ENCODE results near the gene CDK18. TPM values are rescaled to one million over a fixed set of nuclear protein-coding genes. Genes with fewer than 3 reads are reported as not detected.
A peak's percentile ranks its signal among the peaks of the same experiment; 100 is the strongest.

CDK18 gene
- total and polyA plus RNA-seq, 2 of the 8 experiments (the other 6 are each of a cell fraction or from before 2014, with no cell fraction given) = 31.2 to 44.0 TPM

DNA sequence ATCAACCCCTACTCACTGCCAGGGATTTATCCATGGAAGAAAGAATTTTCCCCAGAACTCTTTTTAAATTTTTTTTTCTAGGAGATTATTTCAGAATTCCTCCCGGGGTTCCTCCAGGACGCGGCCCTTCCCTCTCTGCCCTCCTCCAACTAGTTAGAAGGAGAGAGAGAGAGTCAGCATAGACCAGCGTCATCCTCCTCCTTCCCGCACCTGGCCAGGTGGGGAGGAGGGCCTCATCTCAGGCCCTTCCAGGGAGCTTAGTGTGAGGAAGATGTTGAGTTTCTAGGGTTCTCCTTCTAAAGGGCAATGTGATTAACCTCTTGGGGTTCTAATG, 63.6 kb downstream of the CDK18 start:
- Histone ChIP-seq H3K14ac (ENCODE audit: insufficient read length) (no peak overlapping the region), H2BK5ac (ENCODE audit: low read depth, low read length) (no peak overlapping the region), H3K79me2 (ENCODE audit: control insufficient read depth in 1 of 2, insufficient read depth in 2 of 2, low read length in 2 of 2) (no peaks in the 10 kb centered on the region), H2BK12ac (ENCODE audit: low read depth, low read length) (no peak overlapping the region), H2BK20ac (ENCODE audit: low read length) (no peak overlapping the region), H2AK5ac (ENCODE audit: low read depth, low read length) (no peak overlapping the region), H4K91ac (replicated peaks; ENCODE audit: insufficient read length, low read length) (no peak overlapping the region), H2BK15ac (ENCODE audit: low read length) (no peak overlapping the region), H3K4me3 (ENCODE audit: extremely low read depth in 1 of 4, insufficient read depth in 2 of 4, low read depth in 3 of 4, low read length in 4 of 4) (peak overlapping the region in 1 of 4 experiments; percentile 67; a peak in 2 of 8 replicates), H3K4ac (replicated peaks; ENCODE audit: insufficient read length, low read depth, low read length) (no peak overlapping the region), H4K8ac (ENCODE audit: extremely low read depth, insufficient read depth, low read length) (no peak overlapping the region), H3K18ac (ENCODE audit: extremely low read depth, low read length) (no peak overlapping the region), H2AFZ (ENCODE audit: low read length) (no peak overlapping the region), H3K23ac (ENCODE audit: insufficient read length) (no peak overlapping the region), H3K36me3 (ENCODE audit: control insufficient read depth in 2 of 4, insufficient read depth in 4 of 4, low read length in 3 of 4) (no peaks in the 10 kb centered on the region), H4K20me1 (replicated peaks in 1 of 2; ENCODE audit: control insufficient read depth in 1 of 2, insufficient read depth in 2 of 2, low read length in 2 of 2) (no peaks in the 10 kb centered on the region), H3K4me2 (ENCODE audit: insufficient read depth in 1 of 2, low read depth in 2 of 2, low read length in 2 of 2) (peak overlapping the region; percentile 40 to 100), H3K9ac (replicated peaks in 1 of 4; ENCODE audit: extremely low read depth in 1 of 4, low read depth in 3 of 4, low read length in 3 of 4) (no peak overlapping the region), H3K27me3 (replicated peaks in 1 of 4; ENCODE audit: control insufficient read depth in 3 of 4, extremely low read depth in 1 of 4, insufficient read depth in 3 of 4, low read length in 3 of 4) (peaks cover 20 to 41% (median 38%) of the 10 kb centered on the region in 4 experiments), H3K79me1 (ENCODE audit: low read depth, low read length) (no peaks in the 10 kb centered on the region), H4K5ac (ENCODE audit: insufficient read length, low read depth, low read length) (no peak overlapping the region), H3K27ac (ENCODE audit: low read depth, low read length) (no peak overlapping the region), H3K9me3 (ENCODE audit: insufficient read depth in 2 of 2, low read depth in 1 of 2, low read length in 1 of 2) (no peaks in the 10 kb centered on the region), H3K23me2 (ENCODE audit: low read depth, low read length) (peaks cover 4% of the 10 kb centered on the region; the same call in 1 of the 2 replicates), H3K56ac (replicated peaks; ENCODE audit: insufficient read length, low read depth, low read length) (no peak overlapping the region), H2BK120ac (replicated peaks; ENCODE audit: low read depth, low read length) (no peak overlapping the region), H3K4me1 (replicated peaks in 1 of 4; ENCODE audit: control insufficient read depth in 3 of 4, insufficient read depth in 4 of 4, low read length in 3 of 4) (peaks cover 1 to 15% (median 6%) of the 10 kb centered on the region in 4 experiments)
- DNase-seq (ENCODE audit: low read depth in 1 of 2, low spot score in 2 of 2) (no peak), FAIRE-seq (no peak)
- CTCF ChIA-PET (ENCODE audit: partially characterized antibody) = interaction anchor here (1.6 to 4.8 kb wide), 5 partner anchors 20 to 83 kb away, joined by 5 to 27 read pairs (median 6); no protein-coding TSS in a partner anchor
- no CpG with 5 or more reads among the region's 5 CpGs for WGBS, 2 experiments (ENCODE audit: extremely low coverage in 1 of 2, insufficient coverage in 1 of 2, insufficient read length in 1 of 2, insufficient replicate concordance in 2 of 2, low coverage in 1 of 2, low lambda C conversion rate in 2 of 2, missing lambda C conversion rate in 1 of 2)
- POLR2A ChIA-PET (ENCODE audit: partially characterized antibody) = no interaction called here
- no peak for TF ChIP-seq BCL11A (IDR thresholded peaks at IDR 0.05; ENCODE audit: low read depth in 2 of 2, low read length in 2 of 2)
- no peak for TF ChIP-seq RNF2 (IDR thresholded peaks at IDR 0.05; ENCODE audit: borderline replicate concordance, low read depth, low read length, missing control alignments, poor library complexity, severe bottlenecking)
- no peak for TF ChIP-seq HDAC6 (IDR thresholded peaks at IDR 0.05; ENCODE audit: low read depth, low read length)
- no peak for TF ChIP-seq BACH1 (IDR thresholded peaks at IDR 0.05; ENCODE audit: low read length)
- TF ChIP-seq SUZ12 (IDR thresholded peaks at IDR 0.05; ENCODE audit: low read length) = no peak
- no peak for TF ChIP-seq MAFK (IDR thresholded peaks at IDR 0.05; ENCODE audit: low read depth, low read length)
- no peak for TF ChIP-seq YY1 (IDR thresholded peaks at IDR 0.05; ENCODE audit: low read depth, low read length)
- no peak for TF ChIP-seq CBX8 (IDR thresholded peaks at IDR 0.05; ENCODE audit: borderline replicate concordance, low read depth, low read length)
- no peak for TF ChIP-seq KDM4A (IDR thresholded peaks at IDR 0.05; ENCODE audit: low read depth, low read length, severe bottlenecking)
- TF ChIP-seq RFX5 (IDR thresholded peaks at IDR 0.05; ENCODE audit: borderline replicate concordance, low read depth, low read length) = no peak
- no peak for TF ChIP-seq CTBP2 (IDR thresholded peaks at IDR 0.05; ENCODE audit: borderline replicate concordance, insufficient read depth, insufficient read length, low read length)
- TF ChIP-seq JUN (IDR thresholded peaks at IDR 0.05; ENCODE audit: low read depth, low read length) = no peak
- no peak for TF ChIP-seq POLR2AphosphoS5 (IDR thresholded peaks at IDR 0.05; ENCODE audit: low read depth, low read length)
- TF ChIP-seq EGR1 (IDR thresholded peaks at IDR 0.05; ENCODE audit: borderline replicate concordance, low read depth, low read length) = no peak
